Lower leg skin (tissue), 3 donors: ENCODE measurements around the gene ADI1.

Experiments used
- CTCF ChIP-seq, 3 donors: fragments of 450-650 bp; IDR thresholded peaks; one replicate each; pipeline ENCODE4 v1.5.1; 2016; ENCODE audit warnings: antibody characterized with exemption in 3 of 3, mild to moderate bottlenecking in 3 of 3, moderate library complexity in 2 of 3
- POLR2A ChIP-seq, 2 donors: fragments of 450-650 bp; IDR thresholded peaks; one replicate each; pipeline ENCODE4 v1.6.1; 2016 to 2017; ENCODE audit warnings: antibody characterized with exemption in 2 of 2, mild to moderate bottlenecking in 1 of 2, moderate library complexity in 1 of 2

GRCh38 chr2:3472296-3472695 lies 47.0 kb downstream of the ADI1 start:
- TF ChIP-seq POLR2A (IDR thresholded peaks at IDR 0.05) (no peak), CTCF (IDR thresholded peaks at IDR 0.05) (no peak)
